Hypothalamus (tissue), 51 donors: ENCODE measurements around the gene RAB3B.
"Not testable (repeated sequence)": the region's sequence is repeated elsewhere in the genome, so short reads cannot be mapped to it uniquely, and the experiment has no call there.

ENCODE experiments used
- DNase-seq, 51 donors: peaks; one replicate each; lab custom pipeline; 2025; lab: John Stamatoyannopoulos, UW

The RAB3B gene

DNA sequence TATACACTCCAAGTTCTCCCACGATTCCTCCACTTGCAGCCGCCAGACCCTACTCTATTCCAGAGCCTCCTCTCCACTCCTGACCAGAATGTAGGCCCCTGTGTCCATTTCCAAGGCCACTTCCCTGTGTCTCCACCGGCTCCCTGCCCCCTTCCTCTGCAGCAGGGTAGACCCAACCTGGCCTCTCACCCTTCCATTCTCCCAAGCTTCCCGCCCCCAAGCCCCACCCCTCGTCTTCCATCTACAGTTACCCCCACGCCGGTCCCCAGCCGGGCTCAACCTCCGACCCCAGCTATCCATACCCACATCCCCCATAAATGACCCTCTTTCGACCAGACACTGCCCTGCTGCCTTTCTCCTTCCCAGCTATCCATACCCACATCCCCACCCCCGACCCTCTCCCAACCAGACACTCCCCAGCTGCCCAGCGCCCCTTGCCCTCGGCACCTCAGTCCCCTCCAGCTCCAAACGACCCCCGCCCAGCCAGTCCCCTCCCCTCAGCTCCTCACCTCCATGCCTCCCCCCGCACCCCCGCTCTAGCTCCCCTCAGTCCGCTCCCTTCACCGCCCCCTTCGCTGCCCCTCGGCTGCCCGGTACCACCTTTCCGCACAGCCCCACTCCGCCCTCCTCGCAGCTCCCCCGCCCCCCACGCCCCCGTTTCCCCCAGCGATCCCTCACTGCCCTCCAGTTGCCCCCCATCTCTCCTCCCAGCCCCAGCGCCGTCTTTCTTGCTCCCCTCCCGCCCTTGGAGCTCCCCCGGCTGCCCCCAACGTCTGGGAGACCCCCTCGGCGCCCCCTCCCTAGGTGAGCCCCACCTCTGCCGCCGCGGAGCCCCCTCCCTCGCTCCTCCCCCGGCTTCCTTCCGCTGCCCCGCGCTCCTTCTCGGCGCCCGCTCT lies 670 bp downstream of the RAB3B start:
- peak in 1 of 51 donors; percentile 2 for DNase-seq

DNA sequence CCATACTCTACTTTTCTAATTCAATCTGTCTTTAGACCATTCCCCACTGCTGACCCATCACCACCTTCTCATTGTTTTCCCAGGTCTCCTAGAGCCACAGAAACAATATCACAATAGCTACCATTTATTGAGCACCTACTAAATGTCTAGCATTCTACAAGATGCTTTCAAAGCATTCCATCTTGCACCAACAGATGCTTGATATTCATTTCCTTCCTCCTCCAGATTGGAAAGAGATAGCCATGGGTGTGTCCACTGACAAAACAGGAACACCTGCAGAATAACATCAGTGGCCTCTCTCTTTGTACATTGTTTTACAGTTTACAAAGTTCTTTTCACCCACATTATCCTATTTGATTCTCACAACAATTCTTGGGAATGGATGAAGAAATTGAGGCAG lies 2.2 kb downstream of the RAB3B start:
- DNase-seq = no peak

DNA sequence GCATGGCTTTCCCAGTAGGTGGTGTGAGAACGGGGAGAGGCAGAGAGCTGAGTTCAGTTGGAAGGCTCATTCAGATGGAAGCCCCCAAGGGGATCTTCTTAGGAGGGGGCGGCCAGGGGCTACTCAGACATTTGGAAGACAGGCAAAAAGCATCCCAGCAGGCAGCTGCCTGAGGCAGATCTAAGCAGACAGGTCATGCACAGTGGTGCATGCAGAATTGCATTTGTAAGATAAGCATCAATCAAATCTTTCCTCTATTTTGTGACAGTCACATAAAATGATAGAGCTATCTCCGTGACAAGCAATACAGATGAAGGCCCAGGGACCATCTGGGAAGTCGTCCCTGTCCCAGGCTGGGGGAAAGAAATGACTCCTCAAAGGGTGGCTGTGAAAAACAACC lies 3.8 kb downstream of the RAB3B start:
- DNase-seq = no peak

DNA sequence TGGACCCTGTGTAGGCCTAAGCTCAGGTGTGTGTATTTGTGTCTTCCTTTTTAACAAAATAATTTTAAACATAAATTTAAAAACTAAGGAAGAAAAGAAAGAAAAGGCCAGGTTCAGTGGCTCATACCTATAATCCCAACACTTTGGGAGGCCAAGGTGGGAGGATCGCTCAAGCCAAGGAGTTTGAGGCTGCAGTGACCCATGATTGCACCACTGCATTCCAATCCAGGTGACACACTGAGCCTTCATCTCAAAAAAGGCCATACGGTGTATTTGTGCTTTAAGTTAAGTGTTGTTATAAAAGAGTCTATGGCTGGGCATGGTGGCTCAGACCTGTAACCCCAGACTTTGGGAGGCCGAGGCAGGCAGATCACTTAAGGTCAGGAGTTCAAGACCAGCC lies 8.3 kb downstream of the RAB3B start:
- DNase-seq = no peak

DNA sequence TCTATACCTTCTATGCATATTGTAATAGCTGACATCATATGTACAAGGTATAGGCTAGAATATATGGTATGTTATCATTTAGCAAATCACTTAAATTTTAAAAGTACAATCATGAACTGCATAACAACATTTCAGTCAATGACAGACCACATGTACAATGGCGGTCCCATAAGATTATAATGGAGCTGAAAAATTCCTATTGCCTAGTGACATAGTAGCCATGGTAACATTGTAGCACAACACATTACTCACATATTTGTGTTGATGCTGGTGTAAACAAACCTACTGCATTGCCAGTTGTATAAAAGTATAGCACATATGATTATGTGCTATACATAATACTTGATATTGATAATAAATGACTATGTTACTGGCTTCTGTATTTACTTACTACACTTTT lies 8.9 kb downstream of the RAB3B start:
- DNase-seq = no peak

DNA sequence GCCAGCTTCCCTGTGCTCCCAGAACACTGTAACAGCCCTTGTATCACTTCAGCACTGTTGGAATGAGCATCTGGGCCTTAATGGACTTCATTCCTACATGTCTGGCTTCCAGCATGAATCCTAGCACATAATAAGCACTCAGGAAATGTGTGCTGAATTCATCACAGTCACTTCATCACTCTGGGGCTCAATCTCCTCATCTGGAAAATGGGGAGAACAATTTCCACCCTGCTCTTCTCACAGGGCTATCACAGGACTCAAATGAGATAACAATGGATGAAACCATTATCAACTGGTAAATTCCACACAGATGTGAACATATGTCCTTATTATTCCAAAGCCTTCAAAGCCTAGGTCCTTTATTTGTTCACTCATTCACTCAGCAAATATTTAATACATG lies 12.4 kb downstream of the RAB3B start:
- no peak for DNase-seq

DNA sequence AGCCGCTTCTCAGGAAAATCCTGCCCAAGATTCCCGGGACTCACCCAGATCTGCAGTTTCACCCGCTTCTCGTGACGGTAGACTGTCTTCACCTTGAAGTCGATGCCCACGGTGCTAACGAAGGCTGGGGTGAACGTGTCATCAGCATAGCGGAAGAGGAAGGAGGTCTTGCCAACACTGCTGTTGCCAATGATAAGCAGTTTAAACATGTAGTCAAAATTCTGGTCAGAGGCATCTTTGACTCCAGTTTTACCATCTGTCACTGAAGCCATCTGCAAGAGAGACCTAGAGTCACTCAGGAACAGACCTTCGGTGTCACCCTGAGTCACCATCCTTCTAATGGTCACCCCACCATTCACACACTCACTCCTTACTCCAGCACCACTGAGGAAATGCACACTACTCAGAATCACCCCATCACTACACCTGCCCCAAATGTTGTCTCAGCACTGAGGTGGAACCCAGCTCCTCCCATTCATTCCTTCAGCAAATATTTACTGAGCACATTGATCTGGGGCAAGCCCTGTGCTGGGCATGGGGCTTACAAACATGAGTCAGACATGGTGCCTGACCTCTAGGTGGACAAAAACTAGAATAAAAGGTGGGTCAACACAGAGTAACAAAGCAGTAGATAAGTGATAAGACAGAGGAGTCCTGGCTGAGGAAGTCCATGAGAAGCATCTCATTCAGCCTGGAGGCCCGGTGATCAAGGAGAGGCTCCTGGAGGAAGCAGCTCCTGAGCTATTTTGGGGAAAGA lies 13.5 kb downstream of the RAB3B start:
- no peak for DNase-seq

DNA sequence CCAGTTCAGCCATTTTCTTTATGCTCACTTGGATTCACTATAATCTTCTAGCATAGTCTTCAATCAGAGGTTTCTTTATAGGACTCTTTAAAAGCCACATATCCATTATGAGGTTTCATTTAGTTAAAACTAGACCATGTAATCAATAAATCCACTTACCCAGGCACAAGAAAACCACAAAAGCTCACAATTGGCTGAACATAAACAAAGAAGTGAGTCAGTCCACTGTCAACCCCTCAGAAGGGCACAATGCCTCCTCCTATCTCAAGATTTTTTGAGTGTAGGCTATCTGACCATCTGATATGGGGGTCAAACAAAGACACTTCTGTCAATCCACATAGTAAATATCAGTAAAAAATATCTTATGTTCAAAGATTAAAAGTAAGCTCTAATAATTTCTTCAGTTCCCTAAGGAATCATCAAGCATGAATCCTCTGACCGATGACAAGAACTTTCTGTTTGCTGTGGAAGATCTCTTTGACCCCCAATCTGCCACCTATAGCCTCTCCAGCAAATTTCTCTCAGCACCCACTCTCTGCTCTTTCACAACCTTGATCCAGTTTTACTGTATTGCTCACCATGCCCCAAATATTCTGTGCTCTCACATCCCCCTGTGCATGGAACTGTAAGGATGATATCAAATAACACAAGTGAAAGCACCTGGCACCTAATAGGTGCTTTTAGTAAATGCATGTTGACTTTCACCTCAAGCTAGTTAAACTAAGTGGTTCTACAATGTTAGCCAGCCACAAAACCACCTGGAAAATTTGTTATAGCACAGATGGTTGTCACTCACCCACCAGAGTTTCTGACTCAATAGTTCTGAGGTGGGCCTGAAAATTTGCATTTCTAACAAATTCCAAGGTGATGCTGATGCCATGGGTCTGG lies 16.7 kb downstream of the RAB3B start:
- DNase-seq = no peak

DNA sequence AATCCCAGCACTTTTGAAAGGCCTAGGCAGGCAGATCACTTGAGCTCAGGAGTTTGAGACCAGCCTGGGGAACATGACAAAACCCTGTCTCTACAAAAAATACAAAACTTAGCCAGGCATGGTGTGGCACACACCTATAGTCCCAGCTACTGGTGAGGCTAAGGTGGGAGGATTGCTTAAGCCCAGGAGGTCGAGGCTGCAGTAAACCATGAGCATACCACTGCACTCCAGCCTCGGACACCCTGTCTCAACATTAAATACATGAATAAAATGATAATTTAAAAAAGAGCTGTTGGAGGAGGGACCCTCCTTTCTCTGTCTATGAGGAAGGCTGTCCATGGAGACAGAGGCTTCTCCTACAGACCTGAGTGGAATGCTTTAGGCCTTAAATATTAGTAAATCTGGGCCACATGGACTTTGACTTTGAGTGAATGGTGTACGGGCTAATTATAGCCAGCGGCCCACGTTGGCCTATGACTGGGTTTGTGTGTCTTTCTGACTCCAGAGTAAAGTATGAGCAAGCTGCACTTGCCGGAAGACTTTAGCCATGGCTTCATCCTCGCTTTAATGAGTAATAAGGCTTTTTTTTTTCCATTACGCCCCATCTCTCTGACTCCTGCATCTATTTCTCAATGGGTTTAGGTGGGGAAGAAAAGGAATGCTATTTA lies 21.3 kb downstream of the RAB3B start:
- no peak for DNase-seq

DNA sequence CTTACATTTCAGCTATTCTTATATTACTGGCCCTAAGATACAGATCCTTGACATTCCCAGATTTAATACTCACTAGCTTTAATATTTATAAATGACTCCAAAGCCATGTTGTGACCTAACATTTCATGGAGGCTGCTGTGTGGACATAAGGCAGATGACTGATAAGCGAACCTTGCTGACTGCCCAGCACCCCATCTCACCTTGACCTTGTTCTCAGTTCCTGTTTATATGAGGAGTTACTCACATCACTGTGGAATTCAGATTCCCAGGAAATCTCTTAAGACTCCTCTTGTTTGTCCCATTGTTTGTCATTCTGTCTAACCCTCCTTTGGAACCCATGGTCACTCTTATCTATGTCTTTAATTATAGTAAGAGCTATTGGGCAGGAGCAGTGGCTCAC lies 21.9 kb downstream of the RAB3B start:
- DNase-seq = no peak

DNA sequence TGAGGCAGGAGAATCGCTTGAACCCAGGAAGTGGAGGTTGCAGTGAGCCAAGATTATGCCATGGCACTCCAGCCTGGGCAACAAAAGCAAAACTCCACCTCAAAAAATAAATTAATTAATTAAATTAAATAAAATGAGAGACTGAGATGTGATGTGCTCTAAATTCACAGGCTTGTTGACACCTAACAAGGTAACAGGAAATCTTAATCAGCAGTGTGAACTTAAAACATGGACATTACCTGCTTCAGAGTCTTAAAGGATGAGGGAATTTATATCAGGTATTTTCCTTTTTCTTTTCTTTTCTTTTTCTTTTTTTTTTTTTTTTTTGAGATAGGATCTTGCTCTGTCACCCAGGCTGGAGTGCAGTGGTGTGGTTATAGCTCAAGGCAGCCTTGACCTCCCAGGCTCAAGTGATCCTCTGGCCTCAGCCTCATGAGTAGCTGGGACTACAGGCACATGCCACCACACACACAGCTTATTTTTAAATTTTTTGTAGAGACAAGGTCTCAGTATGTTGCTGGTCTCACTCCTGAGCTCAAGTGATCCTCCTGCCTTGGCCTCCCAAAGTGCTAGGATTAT lies 23.2 kb downstream of the RAB3B start:
- not testable (repeated sequence) for DNase-seq

DNA sequence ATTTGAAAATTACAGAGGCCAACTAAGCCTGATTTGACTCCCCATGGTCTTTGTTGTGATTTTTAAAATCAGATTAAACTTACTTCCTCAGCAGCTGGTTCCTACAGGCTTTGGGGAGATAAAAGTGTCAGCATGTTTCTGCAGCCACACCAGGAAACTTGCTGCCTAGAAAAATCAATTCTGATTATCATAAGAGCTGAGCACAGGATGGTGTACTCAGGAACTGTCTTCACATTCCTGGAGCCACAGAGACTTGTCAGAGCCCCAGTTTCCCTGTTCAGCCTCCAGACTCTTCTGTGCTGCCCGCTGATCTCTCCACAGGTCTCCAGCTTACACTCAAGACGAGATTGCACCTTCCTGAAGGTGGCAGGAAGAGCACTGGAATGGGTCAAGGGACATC lies 23.9 kb downstream of the RAB3B start:
- no peak for DNase-seq

DNA sequence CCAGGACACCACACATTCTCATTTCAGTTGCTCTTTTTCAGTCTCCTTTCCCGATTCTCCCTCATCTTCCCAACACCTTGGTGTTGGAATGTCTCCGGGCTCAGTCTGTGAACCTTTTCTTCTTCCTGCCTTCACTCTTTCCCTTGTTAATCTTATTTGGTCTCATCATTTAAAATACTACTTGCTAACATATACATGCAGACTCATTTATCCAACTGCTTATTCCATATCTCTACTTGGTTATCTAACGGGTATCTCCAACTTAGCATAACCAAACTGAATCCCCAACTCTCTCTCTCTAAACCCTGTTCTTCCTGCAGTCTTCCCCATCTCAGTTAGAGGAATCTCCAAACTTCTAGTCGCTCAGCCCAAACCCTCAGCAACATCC lies 26.2 kb downstream of the RAB3B start:
- DNase-seq = no peak

DNA sequence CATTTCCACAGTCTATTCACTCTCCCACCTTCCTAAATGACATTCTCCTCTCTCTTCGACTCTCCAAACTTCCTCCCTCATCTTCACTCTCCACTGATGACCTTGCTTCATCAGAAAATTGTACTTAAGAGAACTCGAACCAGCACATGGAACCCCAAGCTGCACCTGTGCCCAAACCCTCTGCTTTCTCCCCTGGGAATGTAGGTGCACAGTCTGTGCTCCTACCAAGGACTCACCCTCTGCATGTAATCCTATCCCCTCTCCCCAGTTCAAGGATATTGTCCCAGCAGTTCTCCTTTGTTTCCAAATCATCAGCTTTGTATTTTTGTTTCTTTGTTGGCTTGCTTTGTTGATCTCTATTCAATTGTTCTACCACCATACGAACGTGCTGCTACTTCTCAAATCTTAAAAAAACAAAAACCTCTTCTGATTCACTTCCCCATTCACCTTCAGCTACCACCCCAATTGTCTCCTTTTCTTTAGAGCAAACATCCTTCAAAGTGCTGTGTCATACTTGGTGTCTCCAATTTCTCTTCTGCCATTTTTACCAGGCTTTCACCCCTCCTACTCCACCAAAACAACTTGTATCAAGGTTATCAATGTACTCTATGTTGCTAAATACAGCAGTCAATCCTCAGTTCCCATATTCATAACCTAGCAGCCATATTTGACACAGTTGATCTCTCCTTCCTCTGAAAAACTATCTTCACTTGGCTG lies 26.8 kb downstream of the RAB3B start:
- DNase-seq = no peak

DNA sequence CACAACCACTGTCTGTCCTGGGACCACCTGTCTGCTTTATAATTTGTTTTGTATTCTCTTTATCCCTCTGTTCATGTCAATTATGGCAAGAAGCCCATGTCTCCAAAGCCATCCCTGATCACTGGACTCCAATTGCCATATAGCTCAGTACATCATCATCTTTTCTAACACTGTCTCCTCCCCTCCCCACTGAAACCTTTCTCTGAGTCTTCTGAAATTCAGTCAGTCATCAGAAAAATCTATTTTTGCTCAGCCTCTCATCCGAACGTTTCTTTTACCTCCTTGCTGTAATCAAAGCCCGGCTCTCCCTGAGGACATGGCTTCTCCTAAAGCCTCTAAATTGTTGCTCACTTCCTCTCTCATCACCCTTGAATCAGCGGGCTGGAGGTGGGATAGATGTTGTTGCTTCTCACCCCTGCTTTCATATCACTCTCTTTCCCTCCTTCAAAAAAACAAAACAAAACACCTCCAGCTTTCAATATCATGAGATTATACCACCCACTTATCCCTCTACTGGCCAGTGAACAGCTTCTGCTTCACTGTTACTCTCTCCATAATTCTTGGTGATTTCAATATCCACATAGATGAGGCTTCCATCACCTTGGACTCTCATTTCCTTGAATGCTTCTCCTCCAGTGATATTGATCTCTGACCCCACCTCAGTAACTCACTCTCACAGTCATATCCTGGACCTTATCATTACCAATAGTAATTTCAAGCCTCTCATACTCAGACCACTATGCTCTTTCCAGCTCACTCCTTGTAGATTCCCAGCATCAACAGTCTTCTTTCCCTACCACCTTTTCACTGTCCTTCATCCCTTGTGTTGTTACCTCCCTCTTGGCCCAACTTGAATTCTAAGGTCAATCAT lies 27.8 kb downstream of the RAB3B start:
- peak in 1 of 51 donors; percentile 19 for DNase-seq

DNA sequence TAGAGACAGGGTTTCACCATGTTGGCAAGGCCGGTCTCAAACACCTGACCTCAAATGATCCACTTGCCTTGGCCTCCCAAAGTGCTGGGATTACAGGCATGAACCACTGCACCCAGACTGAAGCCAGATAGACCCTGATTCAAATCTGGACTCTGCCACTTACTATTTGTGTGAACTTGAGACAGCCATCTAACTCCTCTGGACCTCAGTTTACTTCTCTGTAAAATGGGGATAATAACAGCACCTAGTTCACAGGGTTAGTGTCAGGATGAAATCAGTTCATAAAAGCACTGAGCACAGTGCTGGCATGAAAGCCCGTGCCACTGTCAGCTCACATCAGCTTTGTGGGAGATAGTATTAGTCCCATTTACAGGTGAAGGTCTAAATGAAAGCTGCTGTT lies 28.5 kb downstream of the RAB3B start:
- no peak for DNase-seq

DNA sequence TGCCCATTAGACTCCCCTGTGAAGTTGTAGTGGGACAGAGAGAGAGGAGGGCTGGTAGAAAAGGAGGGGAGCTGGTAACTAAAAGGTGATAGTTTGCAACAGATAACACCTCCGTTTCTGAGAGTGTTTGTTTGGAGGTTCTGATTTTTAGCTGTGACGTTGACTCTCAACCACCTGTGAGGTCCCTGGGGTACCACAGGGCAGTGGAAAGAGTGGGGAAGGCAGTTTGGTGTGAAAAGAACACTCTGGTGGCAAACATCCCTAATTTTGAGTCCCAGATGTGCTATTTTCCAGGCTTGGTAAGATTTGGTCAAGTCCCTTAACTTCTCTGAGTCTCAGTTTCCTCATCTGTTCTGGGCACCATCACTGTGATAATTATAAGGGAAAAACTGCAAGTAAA lies 29.3 kb downstream of the RAB3B start:
- DNase-seq = no peak

DNA sequence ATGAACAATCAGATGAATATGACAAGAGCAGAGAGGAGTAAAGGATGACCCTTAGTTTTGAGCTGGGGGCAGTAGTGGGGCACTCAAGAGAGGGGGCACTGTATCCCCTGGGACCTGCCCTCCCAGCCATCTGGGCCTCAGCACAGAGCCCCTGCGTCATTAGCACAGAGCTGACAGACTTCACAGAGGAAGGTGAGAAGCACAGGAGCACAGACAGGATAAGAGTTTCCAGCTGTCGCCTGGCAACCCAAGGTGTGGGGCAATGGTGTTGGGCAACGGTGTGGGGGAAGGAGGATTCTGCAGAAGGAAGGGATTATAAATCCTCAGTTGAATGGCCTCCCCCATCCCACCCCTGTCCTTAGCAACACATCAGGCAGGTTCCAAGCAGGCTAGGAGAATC lies 30.2 kb downstream of the RAB3B start:
- DNase-seq = peak in 3 of 51 donors; percentile 4 to 8 (median 4)
